Measurements from ENCODE around the gene SIGLEC11.

DNA sequence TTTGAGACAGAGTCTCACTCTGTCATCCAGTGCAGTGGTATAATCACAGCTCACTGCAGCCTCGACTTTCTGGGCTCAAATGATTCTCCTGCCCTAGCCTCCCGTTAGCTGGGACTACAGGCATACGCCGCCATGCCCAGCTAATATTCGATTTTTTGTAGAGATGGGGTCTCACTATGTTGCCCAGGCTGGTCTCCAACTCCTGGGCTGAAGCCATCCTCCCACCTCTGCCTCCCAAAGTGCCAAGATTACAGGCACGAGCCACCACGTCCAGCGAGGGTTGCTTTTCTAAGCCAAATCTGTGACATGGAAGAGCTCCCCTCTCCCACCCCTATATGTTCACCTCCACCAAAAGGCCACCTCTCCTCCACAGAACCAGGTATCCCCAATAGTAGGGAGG is 42.9 kb downstream of the SIGLEC11 start:
- TF ChIP-seq, protein P1, sequence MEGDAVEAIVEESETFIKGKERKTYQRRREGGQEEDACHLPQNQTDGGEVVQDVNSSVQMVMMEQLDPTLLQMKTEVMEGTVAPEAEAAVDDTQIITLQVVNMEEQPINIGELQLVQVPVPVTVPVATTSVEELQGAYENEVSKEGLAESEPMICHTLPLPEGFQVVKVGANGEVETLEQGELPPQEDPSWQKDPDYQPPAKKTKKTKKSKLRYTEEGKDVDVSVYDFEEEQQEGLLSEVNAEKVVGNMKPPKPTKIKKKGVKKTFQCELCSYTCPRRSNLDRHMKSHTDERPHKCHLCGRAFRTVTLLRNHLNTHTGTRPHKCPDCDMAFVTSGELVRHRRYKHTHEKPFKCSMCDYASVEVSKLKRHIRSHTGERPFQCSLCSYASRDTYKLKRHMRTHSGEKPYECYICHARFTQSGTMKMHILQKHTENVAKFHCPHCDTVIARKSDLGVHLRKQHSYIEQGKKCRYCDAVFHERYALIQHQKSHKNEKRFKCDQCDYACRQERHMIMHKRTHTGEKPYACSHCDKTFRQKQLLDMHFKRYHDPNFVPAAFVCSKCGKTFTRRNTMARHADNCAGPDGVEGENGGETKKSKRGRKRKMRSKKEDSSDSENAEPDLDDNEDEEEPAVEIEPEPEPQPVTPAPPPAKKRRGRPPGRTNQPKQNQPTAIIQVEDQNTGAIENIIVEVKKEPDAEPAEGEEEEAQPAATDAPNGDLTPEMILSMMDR (IDR thresholded peaks at IDR 0.05; ENCODE audit: insufficient read depth, low read length, poor library complexity, severe bottlenecking), result no peak
- TF ChIP-seq EZH2phosphoT487 (conservative IDR thresholded peaks at IDR 0.05; ENCODE audit: low read length), result no peak

Data from SU-DHL-6 (cell line).